ENCODE results near the gene PRKRA. TPM values are rescaled to one million over a fixed set of nuclear protein-coding genes. Genes with fewer than 3 reads are reported as not detected.
"Not testable (repeated sequence)": the region's sequence is repeated elsewhere in the genome, so short reads cannot be mapped to it uniquely, and the experiment has no call there.

The PRKRA gene
- total RNA-seq, 1 donor from 2014 or later = 45.1 TPM

- no peaks in the 10 kb centered on the region for H3K9me3 Mint-ChIP-seq
- H3K4me3 Mint-ChIP-seq = peak within 1 kb of the TSS; percentile 95
- peaks cover 39% of the 10 kb centered on the region for H3K4me1 Mint-ChIP-seq (ENCODE audit: low read depth)
- no peaks in the 10 kb centered on the region for H3K36me3 Mint-ChIP-seq (ENCODE audit: low read depth)
- peak within 1 kb of the TSS; percentile 99 for H3K27ac Mint-ChIP-seq
- peak; percentile 75 for DNase-seq (ENCODE audit: low spot score)
- intact Hi-C loops (cut with micrococcal nuclease) = loop anchor here (1.0 to 10.0 kb wide), 7 partner anchors 27 to 366 kb away; partner anchors contain the start of genes OSBPL6, PJVK, PRKRA and RBM45
- H3K27me3 Mint-ChIP-seq (ENCODE audit: insufficient read depth) = no peaks in the 10 kb centered on the region
These were observed 27.7 kb upstream of the PRKRA start, which contains the start of gene FKBP7 for GRCh38 chr2:178478439-178479274. Gene FKBP7 (minus strand): TSS chr2:178478600. CDS start chr2:178478499, 101 bp downstream.

GRCh38 chr2:178478130-178478438 lies 27.1 kb upstream of the PRKRA start:
- Mint-ChIP-seq H3K27me3 (ENCODE audit: insufficient read depth) (no peaks in the 10 kb centered on the region), H3K4me3 (peak overlapping the region; percentile 95), H3K36me3 (ENCODE audit: low read depth) (no peaks in the 10 kb centered on the region), H3K27ac (peak overlapping the region; percentile 99), H3K9me3 (no peaks in the 10 kb centered on the region), H3K4me1 (ENCODE audit: low read depth) (peaks cover 39% of the 10 kb centered on the region)
- DNase-seq (ENCODE audit: low spot score) = no peak
- intact Hi-C loops (cut with micrococcal nuclease) = loop anchor here (1.0 to 10.0 kb wide), 7 partner anchors 27 to 365 kb away; partner anchors contain the start of genes OSBPL6, PJVK, PRKRA and RBM45

GRCh38 chr2:178477443-178478129 lies 26.6 kb upstream of the PRKRA start:
- Mint-ChIP-seq H3K27ac (peak overlapping the region; percentile 99), H3K36me3 (ENCODE audit: low read depth) (no peaks in the 10 kb centered on the region), H3K9me3 (no peaks in the 10 kb centered on the region), H3K4me3 (peak overlapping the region; percentile 95), H3K27me3 (ENCODE audit: insufficient read depth) (no peaks in the 10 kb centered on the region), H3K4me1 (ENCODE audit: low read depth) (peaks cover 35% of the 10 kb centered on the region)
- intact Hi-C loops (cut with micrococcal nuclease) = loop anchor here (1.0 to 10.0 kb wide), 7 partner anchors 26 to 365 kb away; partner anchors contain the start of genes OSBPL6, PJVK, PRKRA and RBM45
- no peak for DNase-seq (ENCODE audit: low spot score)

GRCh38 chr2:178476477-178476876 lies 25.5 kb upstream of the PRKRA start:
- intact Hi-C loops (cut with micrococcal nuclease) = loop anchor here (10.0 kb wide), 1 partner anchor 158 kb away; no protein-coding TSS in a partner anchor
- DNase-seq (ENCODE audit: low spot score) = no peak
- Mint-ChIP-seq H3K27ac (no peak overlapping the region), H3K4me3 (no peak overlapping the region), H3K4me1 (ENCODE audit: low read depth) (peaks cover 24% of the 10 kb centered on the region), H3K36me3 (ENCODE audit: low read depth) (no peaks in the 10 kb centered on the region), H3K9me3 (no peaks in the 10 kb centered on the region), H3K27me3 (ENCODE audit: insufficient read depth) (no peaks in the 10 kb centered on the region)

GRCh38 chr2:178474560-178474959 lies 23.6 kb upstream of the PRKRA start:
- no peaks in the 10 kb centered on the region for H3K36me3 Mint-ChIP-seq (ENCODE audit: low read depth)
- H3K27me3 Mint-ChIP-seq (ENCODE audit: insufficient read depth) = no peaks in the 10 kb centered on the region
- H3K4me3 Mint-ChIP-seq = no peak overlapping the region
- no peaks in the 10 kb centered on the region for H3K9me3 Mint-ChIP-seq
- no peak overlapping the region for H3K27ac Mint-ChIP-seq
- no peak for DNase-seq (ENCODE audit: low spot score)
- intact Hi-C loops (cut with micrococcal nuclease) = loop anchor here (10.0 kb wide), 1 partner anchor 160 kb away; no protein-coding TSS in a partner anchor
- peaks cover 15% of the 10 kb centered on the region for H3K4me1 Mint-ChIP-seq (ENCODE audit: low read depth)

DNA sequence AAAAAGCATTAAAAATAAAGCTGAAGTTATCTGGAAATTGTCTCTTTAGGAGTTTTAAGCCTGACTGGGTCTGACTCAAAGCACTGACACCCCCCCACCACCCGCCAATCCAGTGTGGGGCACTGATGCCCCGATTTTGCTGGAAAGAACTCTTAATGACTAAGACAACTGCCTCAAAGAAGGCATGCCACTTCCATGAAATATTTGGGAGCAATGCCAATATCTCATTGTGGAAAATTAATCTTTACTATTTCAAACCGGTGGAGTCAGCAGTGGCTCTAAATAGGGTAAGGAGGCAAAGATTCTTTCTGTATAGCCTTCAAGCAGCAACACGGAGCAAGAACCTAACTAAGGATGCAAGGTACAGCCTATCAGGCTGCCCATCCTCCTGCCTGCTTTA lies 23.0 kb upstream of the PRKRA start:
- peaks cover 8% of the 10 kb centered on the region for H3K4me1 Mint-ChIP-seq (ENCODE audit: low read depth)
- no peaks in the 10 kb centered on the region for H3K27me3 Mint-ChIP-seq (ENCODE audit: insufficient read depth)
- intact Hi-C loops (cut with micrococcal nuclease) = loop anchor here (10.0 kb wide), 1 partner anchor 161 kb away; no protein-coding TSS in a partner anchor

DNA sequence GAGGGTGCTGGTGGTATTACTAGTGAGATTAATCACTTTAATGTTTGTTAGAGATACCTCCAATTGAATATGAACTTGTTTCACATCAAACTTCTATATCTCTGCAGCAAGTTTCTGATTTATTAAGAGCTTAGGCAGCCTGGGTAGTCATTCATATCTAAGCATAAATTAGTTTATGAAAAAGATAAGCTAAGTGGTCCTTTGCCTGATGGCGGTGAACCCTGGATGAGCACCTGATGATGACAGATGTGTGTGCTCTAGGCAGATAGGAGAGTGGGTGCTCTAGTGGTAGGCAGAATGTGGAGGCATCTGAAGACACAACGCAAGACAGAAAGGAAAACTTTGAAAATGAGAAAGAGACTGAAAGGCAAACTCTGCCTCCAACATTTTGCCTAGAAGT lies 22.4 kb upstream of the PRKRA start:
- Mint-ChIP-seq H3K4me3 (no peak overlapping the region), H3K9me3 (no peaks in the 10 kb centered on the region)
- DNase-seq (ENCODE audit: low spot score) = no peak

More for the DNA sequence above, 23.0 kb upstream of the PRKRA start:
- H3K4me3 Mint-ChIP-seq = no peak overlapping the region
- no peak overlapping the region for H3K27ac Mint-ChIP-seq
- DNase-seq (ENCODE audit: low spot score) = no peak
- H3K9me3 Mint-ChIP-seq = no peaks in the 10 kb centered on the region
- H3K36me3 Mint-ChIP-seq (ENCODE audit: low read depth) = no peaks in the 10 kb centered on the region

DNA sequence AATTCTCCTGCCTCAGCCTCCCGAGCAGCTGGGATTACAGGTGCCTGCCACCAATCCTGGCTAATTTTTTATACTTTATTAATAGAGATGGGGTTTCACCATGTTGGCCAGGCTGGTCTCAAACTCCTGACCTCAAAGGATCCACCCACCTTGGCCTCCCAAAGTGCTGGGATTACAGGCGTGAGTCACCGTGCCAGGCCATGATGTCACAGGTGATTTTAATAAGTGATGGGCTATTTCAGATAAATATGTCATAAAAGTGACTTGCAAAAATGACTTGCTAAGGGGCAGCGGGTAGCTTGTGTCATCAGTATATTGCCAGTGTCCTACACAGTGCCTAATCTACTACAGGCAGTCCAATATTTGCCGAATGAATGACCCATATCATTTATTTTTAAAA lies 20.3 kb upstream of the PRKRA start:
- H3K4me1 Mint-ChIP-seq (ENCODE audit: low read depth); H3K27me3 Mint-ChIP-seq (ENCODE audit: insufficient read depth); H3K4me3 Mint-ChIP-seq; DNase-seq (ENCODE audit: low spot score); H3K36me3 Mint-ChIP-seq (ENCODE audit: low read depth); H3K9me3 Mint-ChIP-seq; H3K27ac Mint-ChIP-seq: not testable (repeated sequence)
- intact Hi-C loops (cut with micrococcal nuclease) = loop anchor here (10.0 kb wide), 1 partner anchor 163 kb away; no protein-coding TSS in a partner anchor

More for the DNA sequence above, 22.4 kb upstream of the PRKRA start:
- Mint-ChIP-seq H3K27me3 (ENCODE audit: insufficient read depth) (no peaks in the 10 kb centered on the region), H3K36me3 (ENCODE audit: low read depth) (no peaks in the 10 kb centered on the region), H3K27ac (no peak overlapping the region), H3K4me1 (ENCODE audit: low read depth) (peaks cover 3% of the 10 kb centered on the region)
- intact Hi-C loops (cut with micrococcal nuclease) = loop anchor here (10.0 kb wide), 1 partner anchor 161 kb away; no protein-coding TSS in a partner anchor

DNA sequence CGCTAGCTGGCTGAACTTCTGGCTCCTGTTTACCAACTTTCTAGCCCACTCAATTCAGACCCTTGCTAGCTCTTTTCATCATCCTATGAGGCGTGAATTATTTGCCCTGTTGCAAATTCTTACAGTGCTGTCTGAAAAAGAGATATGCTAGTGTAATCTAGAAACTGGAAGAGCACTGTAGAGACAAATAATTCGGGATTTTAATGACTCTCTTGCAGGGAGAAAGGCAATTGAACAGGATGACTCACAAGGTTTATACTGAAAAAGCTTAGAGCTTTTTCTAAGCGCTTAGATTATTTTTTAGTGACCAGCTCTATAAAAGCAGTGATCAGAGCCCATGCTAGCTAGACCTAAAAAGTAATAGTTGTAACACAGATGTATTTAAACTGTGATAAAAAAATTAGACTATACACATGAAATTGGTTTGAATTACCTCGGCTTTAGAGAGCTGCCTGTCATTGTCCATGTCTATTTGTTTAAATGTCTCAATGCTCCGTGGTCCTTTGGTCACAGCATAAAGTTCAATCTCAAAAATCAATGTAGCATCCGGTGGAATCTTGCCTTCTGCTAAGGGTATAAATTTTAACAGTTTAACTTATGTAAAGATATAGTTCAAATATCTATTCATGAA lies 18.4 kb upstream of the PRKRA start:
- Mint-ChIP-seq H3K27ac (no peak overlapping the region), H3K9me3 (no peaks in the 10 kb centered on the region), H3K4me3 (no peak overlapping the region), H3K27me3 (ENCODE audit: insufficient read depth) (no peaks in the 10 kb centered on the region), H3K4me1 (ENCODE audit: low read depth) (no peaks in the 10 kb centered on the region), H3K36me3 (ENCODE audit: low read depth) (no peaks in the 10 kb centered on the region)
- DNase-seq (ENCODE audit: low spot score) = no peak
- intact Hi-C loops (cut with micrococcal nuclease) = no loop called here

DNA sequence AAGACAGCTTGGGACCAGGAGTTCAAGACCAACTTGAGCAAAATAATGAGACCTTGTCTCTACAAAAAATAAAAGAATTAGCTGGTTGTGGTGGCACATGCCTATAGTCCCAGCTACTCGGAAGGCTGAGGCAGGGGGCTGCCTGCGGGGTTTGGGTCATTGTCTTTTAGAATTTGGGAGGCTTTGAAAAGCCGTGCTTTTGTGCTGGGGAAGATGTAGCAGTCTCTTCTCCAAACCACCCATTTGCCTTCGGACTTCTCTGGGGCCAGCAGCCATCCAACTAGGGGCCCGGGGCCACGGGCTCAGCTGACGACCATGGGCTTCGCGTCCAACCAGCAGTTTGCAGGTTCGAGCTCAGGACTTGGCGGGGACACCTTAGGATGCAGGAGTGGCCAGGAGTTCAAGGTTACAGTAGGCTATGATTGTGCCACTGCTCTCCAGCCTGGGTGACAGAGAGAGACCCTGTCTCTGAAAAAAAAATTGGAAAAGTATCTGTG lies 6.5 kb upstream of the PRKRA start:
- peaks cover 4% of the 10 kb centered on the region for H3K27me3 Mint-ChIP-seq (ENCODE audit: insufficient read depth)
- intact Hi-C loops (cut with micrococcal nuclease) = no loop called here

GRCh38 chr2:178455947-178456346 lies 5.0 kb upstream of the PRKRA start:
- intact Hi-C loops (cut with micrococcal nuclease) = no loop called here
- Mint-ChIP-seq H3K27me3 (ENCODE audit: insufficient read depth) (peaks cover 4% of the 10 kb centered on the region), H3K4me1 (ENCODE audit: low read depth) (peaks cover 11% of the 10 kb centered on the region), H3K4me3 (no peak overlapping the region), H3K27ac (no peak overlapping the region), H3K9me3 (no peaks in the 10 kb centered on the region), H3K36me3 (ENCODE audit: low read depth) (no peaks in the 10 kb centered on the region)
- DNase-seq (ENCODE audit: low spot score) = no peak

More for the DNA sequence above, 6.5 kb upstream of the PRKRA start:
- DNase-seq (ENCODE audit: low spot score) = no peak
- no peak overlapping the region for H3K27ac Mint-ChIP-seq
- no peaks in the 10 kb centered on the region for H3K36me3 Mint-ChIP-seq (ENCODE audit: low read depth)
- no peaks in the 10 kb centered on the region for H3K9me3 Mint-ChIP-seq
- H3K4me1 Mint-ChIP-seq (ENCODE audit: low read depth) = peaks cover 1% of the 10 kb centered on the region
- no peak overlapping the region for H3K4me3 Mint-ChIP-seq

DNA sequence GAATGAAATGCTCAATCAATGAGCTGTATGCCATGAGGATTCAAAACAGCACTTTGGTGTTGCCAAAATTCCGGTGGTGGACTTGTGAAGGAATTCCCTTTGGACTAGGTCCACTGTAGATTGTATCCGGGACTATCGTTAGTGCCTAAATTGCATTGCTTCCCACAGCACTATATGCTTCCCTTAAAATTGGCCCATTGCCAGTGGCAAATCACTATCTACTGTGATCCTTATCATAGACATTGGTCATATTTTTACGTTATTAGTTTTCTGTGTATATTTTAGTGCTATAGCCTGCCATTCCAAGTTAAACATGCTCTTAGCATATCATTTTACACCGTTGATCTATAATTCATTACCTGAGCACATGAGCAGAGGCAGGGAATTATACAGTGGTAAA lies 1.9 kb upstream of the PRKRA start:
- Mint-ChIP-seq H3K27ac (no peak overlapping the region), H3K36me3 (ENCODE audit: low read depth) (peaks cover 13% of the 10 kb centered on the region), H3K9me3 (no peaks in the 10 kb centered on the region), H3K4me1 (ENCODE audit: low read depth) (peaks cover 33% of the 10 kb centered on the region), H3K27me3 (ENCODE audit: insufficient read depth) (peaks cover 3% of the 10 kb centered on the region), H3K4me3 (no peak overlapping the region)
- DNase-seq (ENCODE audit: low spot score) = no peak
- intact Hi-C loops (cut with micrococcal nuclease) = loop anchor here (5.0 kb wide), 1 partner anchor 579 kb away; no protein-coding TSS in a partner anchor
